ENCODE data around the gene ADORA1.

DNA sequence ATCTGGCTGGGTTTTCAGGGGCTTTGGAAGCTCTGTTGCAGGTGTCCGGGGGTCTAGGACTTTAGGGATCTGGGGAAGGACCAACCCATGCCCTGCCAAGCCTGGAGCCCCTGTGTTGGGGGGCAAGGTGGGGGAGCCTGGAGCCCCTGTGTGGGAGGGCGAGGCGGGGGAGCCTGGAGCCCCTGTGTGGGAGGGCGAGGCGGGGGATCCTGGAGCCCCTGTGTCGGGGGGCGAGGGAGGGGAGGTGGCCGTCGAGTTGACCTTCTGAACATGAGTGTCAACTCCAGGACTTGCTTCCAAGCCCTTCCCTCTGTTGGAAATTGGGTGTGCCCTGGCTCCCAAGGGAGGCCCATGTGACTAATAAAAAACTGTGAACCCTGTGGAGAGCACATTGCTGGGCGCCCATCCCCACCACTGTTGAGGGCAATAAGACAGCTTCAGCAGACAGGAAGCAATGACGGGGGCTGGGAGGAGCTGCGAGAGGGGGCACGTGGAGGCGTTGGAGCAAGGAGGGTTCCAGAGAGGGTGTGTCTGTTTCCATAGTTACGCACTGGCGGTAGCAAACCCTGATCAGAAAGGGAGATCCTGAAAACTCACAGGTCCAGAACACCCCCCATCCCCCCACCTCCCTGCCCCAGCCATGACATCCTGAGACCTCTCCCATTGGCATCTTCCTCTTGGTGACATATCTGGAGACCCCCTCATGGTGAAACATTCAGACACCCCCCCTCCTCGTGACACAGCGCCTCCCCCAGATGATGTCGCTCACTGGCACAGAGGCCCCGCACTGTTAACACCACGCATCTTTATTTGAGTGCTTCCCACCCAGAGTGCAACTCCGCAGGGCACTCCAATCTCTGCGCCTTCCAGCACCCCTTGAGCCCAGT, 39.7 kb downstream of the ADORA1 start:
- TF ChIP-seq POLR2A (IDR thresholded peaks at IDR 0.05): no peak
- TF ChIP-seq, protein P1, sequence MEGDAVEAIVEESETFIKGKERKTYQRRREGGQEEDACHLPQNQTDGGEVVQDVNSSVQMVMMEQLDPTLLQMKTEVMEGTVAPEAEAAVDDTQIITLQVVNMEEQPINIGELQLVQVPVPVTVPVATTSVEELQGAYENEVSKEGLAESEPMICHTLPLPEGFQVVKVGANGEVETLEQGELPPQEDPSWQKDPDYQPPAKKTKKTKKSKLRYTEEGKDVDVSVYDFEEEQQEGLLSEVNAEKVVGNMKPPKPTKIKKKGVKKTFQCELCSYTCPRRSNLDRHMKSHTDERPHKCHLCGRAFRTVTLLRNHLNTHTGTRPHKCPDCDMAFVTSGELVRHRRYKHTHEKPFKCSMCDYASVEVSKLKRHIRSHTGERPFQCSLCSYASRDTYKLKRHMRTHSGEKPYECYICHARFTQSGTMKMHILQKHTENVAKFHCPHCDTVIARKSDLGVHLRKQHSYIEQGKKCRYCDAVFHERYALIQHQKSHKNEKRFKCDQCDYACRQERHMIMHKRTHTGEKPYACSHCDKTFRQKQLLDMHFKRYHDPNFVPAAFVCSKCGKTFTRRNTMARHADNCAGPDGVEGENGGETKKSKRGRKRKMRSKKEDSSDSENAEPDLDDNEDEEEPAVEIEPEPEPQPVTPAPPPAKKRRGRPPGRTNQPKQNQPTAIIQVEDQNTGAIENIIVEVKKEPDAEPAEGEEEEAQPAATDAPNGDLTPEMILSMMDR (IDR thresholded peaks at IDR 0.05): no peak

All from esophagus squamous epithelium (tissue), 4 donors.